ENCODE data around the gene BCAS3. TPM values are rescaled to one million over a fixed set of nuclear protein-coding genes. Genes with fewer than 3 reads are reported as not detected.

The BCAS3 gene
- total RNA-seq, 1 experiment from 2014 or later = 26.3 TPM

GRCh38 chr17:60941571-60941970 lies 263.9 kb downstream of the BCAS3 start:
- H3K4me2 ChIP-seq (ENCODE audit: low read length) = no peak overlapping the region
- intact Hi-C loops (cut with micrococcal nuclease) = no loop called here
- no peak overlapping the region for H3K9ac ChIP-seq (ENCODE audit: low read length)
- no peak overlapping the region for H2AFZ ChIP-seq (ENCODE audit: low read depth, low read length, poor library complexity, severe bottlenecking)
- DNase-seq (ENCODE audit: low read depth, low spot score) (no peak), ATAC-seq (no peak)
- no peaks in the 10 kb centered on the region for H3K9me2 ChIP-seq (ENCODE audit: insufficient read depth)
- H3K79me2 ChIP-seq (ENCODE audit: insufficient read depth, low read length) = no peaks in the 10 kb centered on the region
- no peak overlapping the region for H3K4me3 ChIP-seq (replicated peaks in 1 of 2; ENCODE audit: low read depth in 1 of 2, low read length in 2 of 2)
- no TSS peak for BruUV-seq (replicated peaks)
- no peaks in the 10 kb centered on the region for H3K4me1 ChIP-seq (ENCODE audit: control insufficient read depth in 1 of 2, insufficient read depth in 2 of 2, low read length in 2 of 2)
- ChIA-PET RAD21 (ENCODE audit: low non-redundant PET in 1 of 2, low total read pairs in 2 of 2, uncharacterized antibody in 2 of 2, unreplicated experiment in 2 of 2) (no interaction called here), CTCF (interaction anchor here (0.6 to 1.9 kb wide), 2 partner anchors 30 to 250 kb away, joined by 5 to 11 read pairs; no protein-coding TSS in a partner anchor), POLR2A (no interaction called here)
- TF ChIP-seq CBX3 (IDR thresholded peaks at IDR 0.05; ENCODE audit: low read depth) (no peak), SRF (IDR thresholded peaks at IDR 0.05; ENCODE audit: low read depth) (no peak), ELF1 (IDR thresholded peaks at IDR 0.05; ENCODE audit: borderline replicate concordance, low read depth) (no peak), EZH2phosphoT487 (IDR thresholded peaks at IDR 0.05; ENCODE audit: borderline replicate concordance) (no peak), CTCF (IDR thresholded peaks at IDR 0.05 in 2 of 3, conservative IDR thresholded peaks at IDR 0.05 in 1 of 3; ENCODE audit: borderline replicate concordance in 1 of 3, insufficient read depth in 1 of 3, low read depth in 2 of 3, low read length in 2 of 3) (no peak), EGR1 (IDR thresholded peaks at IDR 0.05; ENCODE audit: low read depth) (no peak), TCF7L2 (IDR thresholded peaks at IDR 0.05; ENCODE audit: borderline replicate concordance, extremely low read depth, insufficient read depth, insufficient read length) (no peak), ZNF274 (IDR thresholded peaks at IDR 0.05; ENCODE audit: low read depth, low read length) (no peak)
- H3K27ac ChIP-seq (ENCODE audit: low read depth, low read length) = no peak overlapping the region
- H3K36me3 ChIP-seq (ENCODE audit: control insufficient read depth in 1 of 2, insufficient read depth in 2 of 2, low read length in 2 of 2) = no peaks in the 10 kb centered on the region
- H3K27me3 ChIP-seq (ENCODE audit: insufficient read depth, low read length) = no peaks in the 10 kb centered on the region
- no peaks in the 10 kb centered on the region for H3K9me3 ChIP-seq (ENCODE audit: control insufficient read depth in 1 of 2, insufficient read depth in 1 of 2, low read depth in 1 of 2, low read length in 2 of 2)
- H4K20me1 ChIP-seq (ENCODE audit: insufficient read depth) = no peaks in the 10 kb centered on the region

GRCh38 chr17:60944751-60945150 lies 267.1 kb downstream of the BCAS3 start:
- DNase-seq (ENCODE audit: low read depth, low spot score) = no peak
- no peak for TF ChIP-seq CTCF (IDR thresholded peaks at IDR 0.05 in 2 of 3, conservative IDR thresholded peaks at IDR 0.05 in 1 of 3; ENCODE audit: borderline replicate concordance in 1 of 3, insufficient read depth in 1 of 3, low read depth in 2 of 3, low read length in 2 of 3)
- no peak for TF ChIP-seq EGR1 (IDR thresholded peaks at IDR 0.05; ENCODE audit: low read depth)
- no peak for TF ChIP-seq ZBTB33 (IDR thresholded peaks at IDR 0.05; ENCODE audit: extremely low read depth, insufficient replicate concordance, low read length)
- TF ChIP-seq SIN3A (IDR thresholded peaks at IDR 0.05; ENCODE audit: low read depth) = no peak
- TF ChIP-seq CBX3 (IDR thresholded peaks at IDR 0.05; ENCODE audit: low read depth) = no peak
- TF ChIP-seq RAD21 (IDR thresholded peaks at IDR 0.05; ENCODE audit: low read depth) = no peak
- TF ChIP-seq YY1 (IDR thresholded peaks at IDR 0.05; ENCODE audit: extremely low read depth, insufficient replicate concordance, low read depth, low read length) = no peak
- no peak for TF ChIP-seq EZH2phosphoT487 (IDR thresholded peaks at IDR 0.05; ENCODE audit: borderline replicate concordance)
- TF ChIP-seq MAX (IDR thresholded peaks at IDR 0.05) = no peak

More at GRCh38 chr17:60944751-60945150, 267.1 kb downstream of the BCAS3 start:
- H3K9ac ChIP-seq (ENCODE audit: low read length) = no peak overlapping the region
- intact Hi-C loops (cut with micrococcal nuclease) = no loop called here
- no peaks in the 10 kb centered on the region for H3K9me3 ChIP-seq (ENCODE audit: control insufficient read depth in 1 of 2, insufficient read depth in 1 of 2, low read depth in 1 of 2, low read length in 2 of 2)
- H2AFZ ChIP-seq (ENCODE audit: low read depth, low read length, poor library complexity, severe bottlenecking) = no peak overlapping the region
- H3K27me3 ChIP-seq (ENCODE audit: insufficient read depth, low read length) = no peaks in the 10 kb centered on the region
- ATAC-seq = no peak
- H3K36me3 ChIP-seq (ENCODE audit: control insufficient read depth in 1 of 2, insufficient read depth in 2 of 2, low read length in 2 of 2) = no peaks in the 10 kb centered on the region
- no peaks in the 10 kb centered on the region for H3K9me2 ChIP-seq (ENCODE audit: insufficient read depth)
- POLR2A ChIA-PET = no interaction called here
- RAD21 ChIA-PET (ENCODE audit: low non-redundant PET in 1 of 2, low total read pairs in 2 of 2, uncharacterized antibody in 2 of 2, unreplicated experiment in 2 of 2) = no interaction called here
- H4K20me1 ChIP-seq (ENCODE audit: insufficient read depth) = no peaks in the 10 kb centered on the region
- no peaks in the 10 kb centered on the region for H3K4me1 ChIP-seq (ENCODE audit: control insufficient read depth in 1 of 2, insufficient read depth in 2 of 2, low read length in 2 of 2)
- H3K27ac ChIP-seq (ENCODE audit: low read depth, low read length) = no peak overlapping the region
- H3K79me2 ChIP-seq (ENCODE audit: insufficient read depth, low read length) = no peaks in the 10 kb centered on the region
- no peak overlapping the region for H3K4me2 ChIP-seq (ENCODE audit: low read length)
- CTCF ChIA-PET = no interaction called here
- no peak overlapping the region for H3K4me3 ChIP-seq (replicated peaks in 1 of 2; ENCODE audit: low read depth in 1 of 2, low read length in 2 of 2)
- no TSS peak for BruUV-seq (replicated peaks)

Data from HCT116 (cell line).